HG02840 (cell line): ENCODE measurements around the gene ADGRG1.

Source experiments
- ATAC-seq: cut with Tn5 transposase; IDR thresholded peaks from one replicate; pipeline ENCODE4 v1.9.1; 2021; ENCODE audit warnings: mild to moderate bottlenecking, moderate library complexity, moderate number of reproducible peaks; ENCODE audit not compliant: unreplicated experiment, low FRiP score

ADGRG1 gene

DNA sequence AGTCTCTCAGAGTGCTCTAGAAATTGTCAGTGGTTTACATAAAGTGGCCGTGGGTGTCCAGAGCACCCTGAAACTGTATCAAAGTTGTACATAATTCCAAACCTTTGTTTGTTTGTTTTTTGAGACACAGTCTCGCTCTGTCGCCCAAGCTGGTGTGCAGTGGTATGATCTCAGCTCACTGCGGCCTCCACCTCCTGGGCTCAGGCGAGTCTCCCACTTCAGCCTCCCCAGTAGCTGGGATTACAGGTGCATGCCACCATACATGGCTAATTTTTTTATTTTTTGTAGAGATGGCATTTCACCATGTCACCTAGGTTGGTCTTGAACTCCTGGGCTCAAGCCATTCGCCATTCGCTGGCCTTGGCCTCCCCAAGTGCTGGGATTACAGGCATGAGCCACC is 24.3 kb upstream of the ADGRG1 start:
- ATAC-seq, result no peak

DNA sequence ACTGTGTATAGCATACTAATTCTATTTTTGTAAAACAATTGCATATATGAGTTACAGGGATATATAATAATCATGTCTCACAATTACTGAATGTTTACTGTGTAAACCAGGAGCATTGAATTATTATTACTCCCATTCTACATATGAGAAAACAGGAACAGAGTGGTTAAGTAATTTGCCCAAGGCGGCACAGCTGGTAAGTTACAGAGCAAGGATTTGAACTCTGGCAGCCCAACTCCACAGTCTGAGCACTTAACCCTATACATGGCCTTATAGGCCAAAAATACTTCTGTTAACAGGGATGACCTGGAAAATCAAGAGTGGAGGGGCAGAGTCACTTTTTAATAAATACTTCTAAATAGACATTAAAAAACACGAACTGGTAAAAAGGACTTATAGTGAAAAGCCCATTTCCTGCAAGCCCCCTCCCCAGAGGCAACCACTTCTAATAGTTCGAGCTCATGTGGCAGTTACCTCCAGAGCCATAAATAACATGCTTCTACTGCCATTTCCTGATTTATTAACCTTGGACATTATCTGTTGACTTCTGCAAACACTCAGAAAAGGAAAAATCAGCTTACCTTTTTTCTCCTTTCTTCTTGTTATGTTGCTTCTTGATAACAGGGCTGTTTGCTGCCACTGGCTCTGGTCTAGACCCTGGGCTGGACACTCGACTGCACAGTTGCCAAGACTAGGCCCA is 22.1 kb upstream of the ADGRG1 start:
- no peak for ATAC-seq

DNA sequence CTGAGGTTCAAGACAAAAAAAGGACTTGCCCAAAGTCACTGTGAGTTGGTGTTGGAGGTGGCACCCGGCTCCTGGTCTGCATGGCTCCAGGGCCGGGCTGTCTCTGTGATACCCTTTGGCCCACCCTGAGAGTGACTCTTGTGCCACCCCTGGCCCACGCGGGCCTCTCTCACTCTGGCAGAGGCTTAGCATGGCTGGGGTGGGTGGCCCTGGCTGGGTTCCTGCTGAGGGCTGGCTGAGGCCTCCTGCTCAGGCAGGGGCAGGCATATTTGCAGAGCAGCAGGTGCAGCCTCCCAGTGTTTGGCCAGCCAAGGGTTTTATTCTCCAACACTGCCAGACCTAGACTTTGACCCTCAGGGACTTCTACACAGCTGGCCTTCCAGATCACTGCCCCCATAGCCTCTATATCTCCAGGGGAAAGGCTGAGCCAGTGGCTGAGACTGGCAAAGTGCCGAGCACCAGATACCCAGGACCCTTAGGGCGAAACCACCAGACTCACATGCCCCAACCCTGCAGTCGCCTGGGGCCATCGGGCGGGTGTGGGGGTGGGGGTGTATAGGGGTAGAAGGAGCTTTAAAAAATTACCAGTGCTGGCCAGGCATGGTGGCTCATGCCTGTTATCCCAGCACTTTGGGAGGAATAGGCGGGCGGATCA is 21.5 kb upstream of the ADGRG1 start:
- ATAC-seq, result no peak

DNA sequence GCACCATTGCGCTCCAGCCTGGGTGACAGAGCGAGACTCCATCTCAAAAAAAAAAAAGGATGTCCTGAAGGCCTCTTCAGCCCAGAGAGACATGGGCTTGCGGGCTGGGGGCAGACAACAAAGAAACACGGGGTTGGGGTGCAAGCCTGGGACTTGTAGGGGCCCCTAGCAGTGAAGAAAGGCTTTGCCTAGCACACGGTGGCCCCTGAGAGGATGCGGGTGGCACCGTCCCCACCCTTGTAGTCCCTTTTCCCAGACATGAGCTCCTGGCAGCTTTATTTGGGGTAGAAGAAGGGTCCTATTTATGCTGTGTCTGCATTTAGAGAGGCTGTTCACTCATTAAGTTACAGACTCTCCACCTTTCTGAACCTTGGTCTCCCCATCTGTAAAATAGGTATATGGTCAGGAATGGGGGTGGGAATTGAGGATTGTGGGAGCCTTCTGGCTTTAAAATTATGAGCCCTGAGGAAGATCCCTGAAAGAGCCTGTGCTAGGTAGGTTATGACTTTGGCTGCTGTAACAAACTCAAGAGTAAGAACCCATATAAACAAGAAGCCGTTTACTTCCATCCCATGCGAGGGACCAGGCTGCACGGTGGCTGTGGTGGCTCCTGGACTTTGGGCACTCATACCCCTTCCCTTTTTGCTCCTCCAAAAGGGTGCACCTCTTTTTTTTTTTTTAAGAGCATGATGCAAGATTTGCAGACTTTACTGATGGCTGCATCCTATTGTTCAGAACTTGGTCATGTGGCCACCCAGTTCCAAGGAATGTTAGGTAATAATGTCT is 20.6 kb upstream of the ADGRG1 start:
- no peak for ATAC-seq

DNA sequence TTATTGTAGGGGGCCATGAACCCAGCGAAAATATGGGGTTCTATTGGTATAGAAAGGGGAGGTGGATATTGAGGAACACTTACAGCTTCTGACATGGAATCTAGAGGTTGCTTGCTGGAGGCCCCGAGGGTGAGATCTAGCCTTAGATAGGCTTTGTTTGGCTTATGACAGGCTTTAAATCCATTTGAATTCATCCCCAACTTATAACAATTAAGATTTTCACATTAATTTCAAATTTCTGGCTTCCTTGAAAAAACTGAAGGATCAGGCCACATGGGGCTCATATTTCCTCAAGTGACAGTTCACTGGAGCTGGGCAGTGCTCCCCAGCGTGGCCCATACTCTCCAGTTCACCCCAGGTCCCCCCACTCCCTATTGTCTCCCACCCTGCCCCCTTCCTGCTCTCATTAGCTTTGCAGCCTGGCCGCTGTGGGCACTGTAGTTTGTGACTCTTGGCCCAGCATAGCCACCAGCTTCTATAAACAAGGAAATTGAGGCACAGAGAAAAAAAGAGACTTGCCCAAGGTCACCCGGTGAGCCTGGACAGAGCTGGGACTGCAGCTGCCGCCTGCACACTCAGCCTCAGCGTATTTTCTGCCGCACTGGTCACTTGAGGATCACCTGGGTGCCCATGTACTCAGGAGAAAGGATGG is 19.8 kb upstream of the ADGRG1 start:
- no peak for ATAC-seq

DNA sequence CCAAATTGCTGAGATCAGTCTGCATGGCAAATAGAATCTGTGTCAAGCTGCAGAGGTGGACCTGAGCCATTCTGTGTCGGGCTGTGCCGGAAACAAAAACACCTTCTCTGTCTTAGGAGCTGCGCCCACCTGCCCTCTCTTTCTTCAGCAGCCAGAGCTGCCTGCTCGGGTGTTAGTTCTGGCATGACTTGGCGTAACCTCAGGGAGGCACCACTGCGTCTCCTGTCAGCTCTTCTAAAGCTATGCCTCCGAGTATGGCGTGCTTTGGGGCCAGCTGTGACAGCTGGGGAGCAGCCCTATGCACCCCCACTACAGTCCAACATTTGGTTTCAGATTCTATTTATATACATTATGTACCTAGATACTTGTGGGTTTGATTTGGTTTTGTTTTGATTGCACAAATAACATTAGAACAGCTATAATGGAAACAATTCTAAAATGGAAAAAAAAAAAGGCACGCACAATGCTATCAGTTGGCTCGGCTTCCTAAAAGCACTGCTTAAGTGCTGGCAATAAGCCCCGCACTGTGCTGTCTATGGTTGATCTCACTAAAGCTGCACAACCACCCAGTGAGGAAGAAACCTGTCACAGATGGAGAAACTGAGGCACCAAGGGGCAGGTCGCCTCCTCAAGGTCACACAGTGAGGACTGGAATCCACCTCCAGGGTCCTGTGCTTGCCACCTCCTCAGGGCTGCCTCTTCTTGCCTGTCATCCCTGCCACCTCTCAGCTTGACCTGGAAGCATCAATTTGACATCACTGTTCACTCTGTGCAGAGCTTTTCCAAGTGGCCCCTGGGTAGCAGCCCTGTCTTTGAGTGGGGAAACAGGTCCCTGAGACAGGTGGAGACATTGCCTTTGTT is 18.7 kb upstream of the ADGRG1 start:
- peak; percentile 91 for ATAC-seq

DNA sequence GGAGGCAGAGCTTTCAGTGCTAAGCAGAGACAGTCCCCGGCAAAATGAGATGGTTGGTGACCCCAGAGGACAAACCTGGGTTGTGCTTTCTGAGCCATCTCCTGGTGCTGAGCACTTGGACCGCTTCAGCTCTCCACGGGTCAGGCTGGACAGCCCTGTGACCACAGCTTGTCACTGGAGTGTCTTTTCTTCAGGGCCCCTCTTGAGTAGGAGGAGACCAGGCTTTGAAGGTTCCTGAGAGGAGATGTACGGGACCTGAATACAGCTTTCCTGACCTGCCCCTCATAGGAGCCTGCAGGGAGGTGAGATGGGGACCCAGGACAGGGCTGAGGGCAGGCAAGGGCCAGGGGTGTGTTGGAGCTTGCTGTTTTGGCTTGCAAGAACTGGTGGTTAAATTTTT is 17.8 kb upstream of the ADGRG1 start:
- no peak for ATAC-seq

DNA sequence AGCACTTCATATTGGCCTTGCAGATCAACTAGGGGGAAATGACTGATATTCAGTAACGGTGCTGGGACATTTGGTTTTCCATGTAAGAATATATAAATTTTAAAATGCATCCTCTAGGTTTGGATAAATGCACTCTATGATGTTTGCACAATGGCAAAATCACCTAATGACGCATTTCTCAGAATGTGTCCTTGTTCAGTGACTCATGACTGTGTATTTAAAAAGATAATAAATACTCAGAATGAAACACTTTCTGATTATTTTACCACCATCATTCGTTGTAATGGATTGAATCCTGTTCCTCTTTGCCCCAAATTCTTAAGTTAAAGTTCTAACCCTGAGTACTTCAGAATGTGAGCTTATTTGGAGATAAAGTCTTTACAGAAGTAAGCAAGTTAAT is 17.2 kb upstream of the ADGRG1 start:
- ATAC-seq, result no peak

DNA sequence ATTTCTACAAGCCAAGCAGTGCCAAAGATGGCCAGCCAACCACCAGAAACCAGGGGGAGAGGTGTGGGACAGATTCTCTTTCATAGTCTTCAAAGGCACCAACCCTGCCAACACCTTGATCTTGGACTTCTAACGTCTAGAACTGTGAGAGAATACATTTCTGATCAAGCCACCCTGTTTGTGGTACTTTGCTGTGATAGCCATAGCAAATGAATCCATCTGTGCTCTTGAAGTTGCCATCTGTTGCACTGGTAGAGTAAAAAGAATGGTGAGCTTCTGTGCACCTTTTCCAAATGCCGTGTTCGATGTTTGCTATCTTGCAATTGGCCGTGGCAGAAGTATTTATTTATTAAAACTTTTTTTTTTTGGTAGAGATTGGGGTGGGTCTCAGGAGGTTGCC is 16.7 kb upstream of the ADGRG1 start:
- no peak for ATAC-seq

DNA sequence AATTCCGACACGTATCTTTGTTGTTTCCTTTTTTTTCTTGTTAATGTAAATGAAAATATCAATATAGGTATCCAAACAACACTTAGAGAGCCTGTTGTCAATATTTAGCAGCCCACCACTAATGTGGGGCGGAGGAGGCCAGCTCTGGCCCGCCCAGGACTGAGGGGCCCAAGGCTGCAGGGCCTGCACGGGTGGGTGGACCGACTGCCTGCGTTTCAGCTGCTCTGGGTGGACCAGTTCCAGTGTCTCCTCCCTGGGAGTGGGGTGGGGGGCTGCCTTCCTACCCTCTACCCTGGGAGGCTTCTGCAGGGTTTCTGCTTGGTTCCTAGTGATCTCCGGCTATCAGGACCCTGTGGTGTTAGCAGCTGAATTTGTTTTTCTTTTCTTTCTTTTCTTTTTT is 15.9 kb upstream of the ADGRG1 start:
- ATAC-seq, result no peak

DNA sequence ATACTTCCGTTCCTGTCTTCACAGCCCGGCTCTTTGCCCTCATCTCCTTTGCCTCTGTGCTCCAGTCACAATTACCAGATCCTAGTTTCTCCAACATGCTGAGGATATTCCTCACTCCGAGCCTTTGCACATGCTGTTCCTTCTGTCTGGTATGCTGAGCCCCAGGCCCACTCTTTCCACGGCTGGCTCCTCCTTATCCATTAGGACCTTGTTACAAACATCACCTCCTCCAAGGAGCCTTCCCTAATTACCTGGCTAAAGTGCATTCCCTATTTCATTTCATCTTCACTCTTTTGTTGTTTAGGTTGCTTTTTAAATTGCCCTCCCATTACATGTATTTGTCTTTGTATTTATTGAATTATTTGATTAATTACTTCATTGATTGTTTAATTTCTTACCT is 14.9 kb upstream of the ADGRG1 start:
- no peak for ATAC-seq

DNA sequence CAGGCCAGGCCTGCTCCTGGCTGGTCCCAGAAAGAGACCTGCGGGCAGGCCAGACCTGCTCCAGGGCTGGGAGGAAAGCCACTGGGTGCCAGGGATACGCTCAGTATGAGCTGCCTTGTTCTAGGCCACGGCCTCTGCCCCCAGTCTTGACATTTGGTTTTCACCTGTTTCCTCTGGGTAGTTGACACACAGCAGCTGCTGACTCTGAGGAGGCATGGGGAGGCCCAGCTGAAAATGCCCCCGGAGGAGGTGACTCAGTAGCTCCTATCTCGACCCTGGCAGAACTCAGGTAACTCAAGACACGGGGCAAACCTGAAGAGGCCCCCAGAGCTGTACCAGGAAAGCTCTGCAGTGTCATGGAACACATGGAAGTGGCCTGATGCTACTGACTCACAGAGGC is 13.9 kb upstream of the ADGRG1 start:
- no peak for ATAC-seq

DNA sequence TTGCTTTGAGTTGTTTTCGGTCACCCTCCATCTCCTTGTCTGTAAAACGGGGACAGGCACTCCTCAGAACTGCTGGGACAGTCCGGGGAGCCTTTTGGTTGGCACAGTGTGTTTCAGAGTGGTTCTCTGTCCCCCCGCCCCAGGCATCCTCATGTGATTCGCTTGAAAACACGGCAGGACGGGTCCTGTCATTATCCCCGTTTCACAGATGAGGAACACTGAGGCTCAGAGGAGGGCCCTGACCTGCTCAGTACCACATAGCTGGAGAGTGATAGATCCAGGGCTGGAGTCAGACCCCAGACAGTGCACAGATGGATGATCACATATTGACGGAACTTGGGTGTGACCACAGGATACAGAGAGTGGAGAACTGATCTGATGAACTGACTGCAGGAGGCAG is 13.5 kb upstream of the ADGRG1 start:
- no peak for ATAC-seq

DNA sequence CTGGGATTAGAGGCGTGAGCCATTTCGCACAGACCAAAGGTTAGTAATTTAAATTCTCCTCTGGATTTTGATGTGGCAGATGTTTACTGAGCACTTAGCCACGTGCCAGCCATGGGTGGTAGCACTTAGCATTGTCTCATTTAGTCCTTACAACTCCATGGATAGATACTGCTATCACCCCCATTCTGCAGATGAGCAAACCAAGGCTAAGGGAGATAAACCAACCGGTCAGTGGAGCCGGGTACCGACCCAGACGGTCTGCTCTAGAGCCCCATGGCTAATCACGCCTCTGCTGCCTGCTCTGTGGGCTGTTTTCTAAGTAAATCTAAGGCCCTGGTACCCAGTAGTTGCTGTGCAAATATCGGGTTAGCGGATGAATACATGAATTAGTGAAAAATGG is 12.6 kb upstream of the ADGRG1 start:
- ATAC-seq, result no peak

DNA sequence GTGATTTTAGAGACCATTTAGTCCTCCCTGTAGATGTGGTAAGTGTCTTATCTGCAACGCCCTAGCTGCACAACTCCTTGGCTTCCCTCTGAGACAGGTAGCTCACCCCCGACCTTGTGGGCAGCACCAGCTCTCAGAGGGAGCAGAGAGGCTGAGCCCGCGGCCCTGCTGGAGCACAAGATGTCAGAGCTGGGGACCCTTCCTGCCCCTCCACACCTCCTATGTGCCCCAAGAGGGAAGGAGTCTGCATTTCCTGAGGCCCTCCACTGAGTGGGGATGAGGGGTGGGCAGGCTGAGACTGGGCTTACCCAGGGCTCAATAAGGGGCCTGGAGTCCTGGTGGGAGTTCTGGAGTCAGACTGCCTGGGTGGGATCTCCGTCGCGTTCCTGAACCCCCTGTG is 12.2 kb upstream of the ADGRG1 start:
- no peak for ATAC-seq

DNA sequence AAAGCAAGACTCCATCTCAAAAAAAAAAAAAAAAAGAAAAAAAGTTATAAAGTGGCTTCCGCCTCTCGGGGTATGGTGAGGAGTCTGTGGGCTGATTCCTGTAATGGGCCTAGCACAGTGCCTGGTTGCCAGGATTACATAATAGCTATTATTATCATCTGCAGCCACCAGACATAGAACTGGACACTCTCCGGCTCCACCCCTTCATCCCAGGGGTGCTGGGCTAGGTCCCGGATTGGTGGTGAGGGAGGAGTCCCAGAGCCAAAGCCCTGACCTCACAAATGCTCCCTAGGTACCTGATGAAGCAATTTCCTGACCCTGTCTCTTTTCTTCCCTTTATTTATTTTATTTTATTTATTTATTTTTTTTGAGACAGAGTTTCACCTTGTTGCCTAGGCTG is 11.6 kb upstream of the ADGRG1 start:
- no peak for ATAC-seq

DNA sequence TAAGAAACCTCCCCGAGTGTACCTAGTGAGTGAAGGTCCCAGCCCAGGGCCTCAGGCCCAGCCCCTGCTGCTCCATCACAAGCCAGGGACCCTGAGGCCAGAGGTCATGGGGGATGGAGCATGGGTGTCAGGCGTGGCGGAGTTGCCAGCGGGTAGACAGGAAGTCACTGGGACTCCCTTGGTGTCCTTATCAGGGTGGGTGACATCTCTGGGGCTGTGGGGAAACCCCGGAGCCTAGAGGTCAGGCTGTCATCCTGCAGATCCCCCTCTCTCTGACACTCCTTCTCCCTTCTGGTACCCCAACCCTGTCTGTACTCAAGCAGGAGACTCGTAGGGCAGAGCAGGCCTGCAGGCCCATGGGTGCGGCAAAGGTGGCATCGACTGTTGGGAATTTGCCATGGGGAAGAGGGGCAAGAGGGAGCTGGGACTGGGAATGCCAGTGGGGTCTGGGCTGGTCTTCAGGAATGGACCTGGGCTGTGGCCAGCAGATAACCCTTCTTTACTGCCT is 10.8 kb upstream of the ADGRG1 start:
- ATAC-seq, result no peak

DNA sequence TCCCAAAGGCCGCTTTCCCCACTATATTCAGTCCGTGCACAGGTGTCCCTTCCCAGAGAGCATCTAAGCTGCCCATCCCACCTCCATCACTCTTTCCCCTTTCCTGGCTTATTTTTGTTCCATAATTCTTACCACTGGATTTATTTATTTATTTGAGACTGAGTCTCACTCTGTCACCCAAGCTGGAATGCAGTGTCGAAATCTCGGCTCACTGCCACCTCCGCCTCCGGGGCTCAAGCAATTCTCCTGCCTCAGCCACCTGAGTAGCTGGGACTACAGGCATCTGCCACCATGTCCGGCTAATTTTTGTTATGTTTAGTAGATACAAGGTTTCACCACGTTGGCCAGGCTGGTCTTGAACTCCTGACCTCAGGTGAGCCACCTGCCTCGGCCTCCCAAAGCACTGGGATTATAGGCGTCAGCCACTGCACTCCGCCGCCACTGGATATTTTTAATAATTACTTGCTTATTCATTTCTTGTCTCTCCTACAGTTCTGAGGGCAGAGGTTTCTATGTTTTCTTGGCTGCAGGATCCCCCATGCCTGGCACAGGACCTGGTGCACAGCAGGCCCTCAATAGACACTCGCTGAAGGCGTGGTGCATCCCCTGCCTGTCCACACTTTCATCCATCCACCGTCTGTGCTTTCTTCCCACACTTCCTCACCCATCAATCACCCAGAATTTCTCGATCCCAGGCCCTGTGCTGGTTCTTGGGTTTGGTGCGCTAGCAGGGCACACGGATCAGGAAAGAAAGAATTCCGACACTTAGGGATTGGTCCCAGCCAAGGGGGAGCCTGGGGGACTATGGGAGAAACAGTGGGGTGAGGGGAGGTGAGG is 9.9 kb upstream of the ADGRG1 start:
- no peak for ATAC-seq

DNA sequence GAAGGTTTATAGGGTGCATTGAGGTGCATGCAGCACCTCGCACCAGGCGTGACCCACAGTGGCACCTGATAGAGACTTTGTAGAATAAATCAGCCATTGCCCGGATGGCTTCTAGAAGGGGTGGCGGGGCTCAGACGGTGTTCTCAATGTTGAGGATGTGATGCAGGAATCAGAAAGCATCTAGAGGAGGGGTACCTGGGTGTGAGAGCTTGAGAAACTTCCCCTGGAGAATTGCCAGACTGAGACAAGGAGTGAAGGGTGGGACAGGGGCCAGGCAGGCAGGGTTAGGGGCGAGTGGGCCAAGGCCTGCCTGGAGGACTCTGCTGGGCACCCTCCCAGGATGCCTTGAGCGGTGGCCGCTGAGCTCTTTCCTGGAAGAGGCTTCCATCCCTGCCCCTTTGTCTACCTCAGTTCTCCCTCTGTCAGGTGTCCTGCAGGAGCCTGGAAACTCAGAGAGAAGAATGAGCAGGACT is 9.3 kb upstream of the ADGRG1 start:
- no peak for ATAC-seq
